GM18951 (cell line): ENCODE data around the gene SRBD1.
A peak's percentile ranks its signal among the peaks of the same experiment; 100 is the strongest.

Experiments
- POLR2A ChIP-seq: IDR thresholded peaks from 4 replicates; pipeline ENCODE4 v1.6.1; 2011; ENCODE audit warnings: mild to moderate bottlenecking; ENCODE audit not compliant: insufficient read length, insufficient read depth; ENCODE audit errors: extremely low read depth
- in situ Hi-C: fragments of 300-500 bp; cut with MboI; formaldehyde crosslinking; loops from one replicate; pipeline ENCODE4 v1.12.0; 2022; ENCODE audit warnings: low sequenced_read_pairs, mixed read lengths, inconsistent platforms; ENCODE audit not compliant: unreplicated experiment

The SRBD1 gene, protein sequence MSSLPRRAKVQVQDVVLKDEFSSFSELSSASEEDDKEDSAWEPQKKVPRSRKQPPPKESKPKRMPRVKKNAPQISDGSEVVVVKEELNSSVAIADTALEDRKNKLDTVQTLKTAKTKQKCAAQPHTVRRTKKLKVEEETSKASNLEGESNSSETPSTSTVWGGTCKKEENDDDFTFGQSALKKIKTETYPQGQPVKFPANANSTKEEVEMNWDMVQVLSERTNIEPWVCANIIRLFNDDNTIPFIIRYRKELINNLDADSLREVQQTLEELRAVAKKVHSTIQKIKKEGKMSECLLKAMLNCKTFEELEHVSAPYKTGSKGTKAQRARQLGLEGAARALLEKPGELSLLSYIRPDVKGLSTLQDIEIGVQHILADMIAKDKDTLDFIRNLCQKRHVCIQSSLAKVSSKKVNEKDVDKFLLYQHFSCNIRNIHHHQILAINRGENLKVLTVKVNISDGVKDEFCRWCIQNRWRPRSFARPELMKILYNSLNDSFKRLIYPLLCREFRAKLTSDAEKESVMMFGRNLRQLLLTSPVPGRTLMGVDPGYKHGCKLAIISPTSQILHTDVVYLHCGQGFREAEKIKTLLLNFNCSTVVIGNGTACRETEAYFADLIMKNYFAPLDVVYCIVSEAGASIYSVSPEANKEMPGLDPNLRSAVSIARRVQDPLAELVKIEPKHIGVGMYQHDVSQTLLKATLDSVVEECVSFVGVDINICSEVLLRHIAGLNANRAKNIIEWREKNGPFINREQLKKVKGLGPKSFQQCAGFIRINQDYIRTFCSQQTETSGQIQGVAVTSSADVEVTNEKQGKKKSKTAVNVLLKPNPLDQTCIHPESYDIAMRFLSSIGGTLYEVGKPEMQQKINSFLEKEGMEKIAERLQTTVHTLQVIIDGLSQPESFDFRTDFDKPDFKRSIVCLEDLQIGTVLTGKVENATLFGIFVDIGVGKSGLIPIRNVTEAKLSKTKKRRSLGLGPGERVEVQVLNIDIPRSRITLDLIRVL

DNA sequence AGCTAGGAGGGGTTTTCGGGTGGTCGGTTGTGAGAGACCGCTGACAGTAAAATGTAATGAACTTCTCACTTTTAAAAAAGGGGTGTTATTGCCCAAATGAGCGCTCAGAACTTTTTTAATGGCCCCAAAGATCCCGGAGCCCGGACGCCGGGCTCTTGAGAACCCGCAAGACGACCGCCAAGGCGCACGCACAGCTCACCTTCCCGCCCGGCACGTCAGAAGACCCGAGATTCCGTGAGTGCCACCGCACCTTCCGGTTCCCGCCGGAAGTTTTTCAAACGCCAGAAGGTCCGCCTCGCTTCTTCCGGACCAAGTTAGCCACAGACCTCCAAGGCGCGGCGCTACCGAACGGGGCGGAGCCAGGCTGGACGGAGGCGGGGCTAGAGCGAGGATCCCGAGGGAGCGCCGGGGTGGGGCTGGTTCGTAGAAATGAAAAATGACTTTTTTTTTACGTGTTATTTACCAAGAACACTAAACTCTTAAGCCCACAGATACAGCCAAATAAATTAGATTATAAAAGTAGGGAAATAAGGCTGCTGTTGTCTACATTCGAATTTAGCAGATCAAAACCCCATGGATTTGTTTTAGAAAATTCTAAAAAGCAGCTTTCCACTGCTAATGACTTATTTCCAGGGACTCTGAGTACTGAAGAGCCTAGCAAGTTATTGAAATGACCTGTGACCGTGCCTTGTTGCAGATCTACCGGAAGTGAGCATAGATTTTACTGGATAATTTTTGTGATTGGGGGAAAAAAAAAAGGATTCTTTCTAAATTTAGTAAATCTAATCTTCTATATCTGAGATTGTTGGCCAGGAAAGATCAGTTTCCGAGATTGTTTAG, at the start of gene SRBD1:
Gene SRBD1, minus strand, starts transcription at position 248 of the 840 bp plus-strand sequence. CDS start 5,826 bp downstream, outside the sequence.
- in situ Hi-C loops = no loop called here
- TF ChIP-seq POLR2A = peak; percentile 88

DNA sequence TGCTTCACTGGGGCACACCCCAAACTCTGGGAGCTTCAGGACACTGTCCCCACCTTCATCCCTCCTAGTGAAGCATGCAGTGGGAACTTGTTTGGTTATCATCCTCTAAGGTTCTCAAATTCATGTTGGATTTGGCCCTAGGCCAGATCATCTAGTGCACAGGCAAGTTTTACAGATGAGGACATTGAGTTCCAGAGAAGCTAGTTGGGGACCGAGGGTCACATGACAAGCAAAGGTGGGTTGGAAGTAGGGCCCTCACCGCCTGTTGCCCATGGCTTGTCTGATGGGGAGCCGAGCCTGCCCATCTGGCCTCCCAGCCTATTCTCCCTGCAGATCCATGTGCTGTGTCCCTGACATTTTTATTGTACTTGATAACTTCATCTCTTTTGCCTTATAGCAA, 43.2 kb upstream of the SRBD1 start:
- in situ Hi-C loops = no loop called here
- no peak for TF ChIP-seq POLR2A

- TF ChIP-seq POLR2A = no peak
- in situ Hi-C loops = no loop called here
Measured at GRCh38 chr2:45653122-45653913, 42.3 kb upstream of the SRBD1 start.

GRCh38 chr2:45652090-45653031, 41.3 kb upstream of the SRBD1 start:
- TF ChIP-seq POLR2A = no peak
- in situ Hi-C loops = no loop called here

GRCh38 chr2:45651415-45652089, 40.5 kb upstream of the SRBD1 start, which contains the start of gene PRKCE:
PRKCE (plus strand) TSS chr2:45651675.
- TF ChIP-seq POLR2A = no peak
- in situ Hi-C loops = no loop called here

DNA sequence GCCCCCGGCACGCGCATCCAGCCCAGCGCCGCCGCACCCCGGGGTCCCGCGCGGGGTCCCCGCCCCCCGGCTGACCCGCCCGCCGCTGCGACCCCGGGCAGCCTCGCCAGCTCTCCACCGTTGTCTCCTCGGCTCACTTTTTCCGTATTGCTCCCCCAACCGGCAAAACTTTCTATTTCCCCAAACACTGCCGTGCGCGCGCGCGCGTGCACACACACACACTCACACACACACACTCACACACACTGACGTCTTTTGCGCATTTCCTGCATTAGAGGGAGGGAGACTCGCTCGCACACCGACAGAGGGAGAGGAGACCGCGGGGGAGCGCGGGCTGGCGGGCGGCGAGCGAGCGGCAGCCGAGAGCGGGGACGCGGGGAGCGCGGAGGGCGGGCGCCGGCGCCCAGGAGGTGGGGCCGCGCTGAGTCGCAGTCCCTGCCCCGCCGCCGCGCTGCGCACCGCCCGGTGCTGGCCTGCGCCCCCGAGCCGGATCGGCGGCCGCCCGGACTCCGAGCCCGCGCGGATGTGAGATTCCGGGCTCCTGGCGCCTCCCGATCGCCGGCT, 39.9 kb upstream of the SRBD1 start:
- in situ Hi-C loops = no loop called here
- TF ChIP-seq POLR2A = peak; percentile 78

- TF ChIP-seq POLR2A = peak; percentile 57
- in situ Hi-C loops = loop anchor here (10.0 kb wide), 2 partner anchors 125 to 285 kb away; no protein-coding TSS in a partner anchor
Measured at GRCh38 chr2:45649858-45650811, 39.1 kb upstream of the SRBD1 start.

DNA sequence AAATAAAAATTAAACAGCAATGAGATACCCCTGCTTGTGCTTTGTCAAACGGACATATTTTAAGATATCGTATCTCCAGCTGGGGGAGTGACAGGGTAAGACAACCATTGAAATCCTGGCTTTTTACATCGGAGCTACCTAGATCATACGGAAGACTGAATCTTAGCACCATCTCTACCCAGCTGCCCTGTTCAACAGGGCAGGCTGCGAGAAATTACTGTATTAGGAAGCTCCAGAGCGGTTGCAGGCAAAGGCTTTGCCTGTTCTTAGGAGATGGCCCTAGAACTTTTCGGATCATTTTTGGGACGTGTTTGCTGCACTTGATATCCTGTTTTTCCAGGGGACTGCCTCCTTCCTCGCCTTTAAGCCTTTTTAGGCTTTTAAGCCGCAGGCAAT, 38.4 kb upstream of the SRBD1 start:
- no peak for TF ChIP-seq POLR2A

GRCh38 chr2:45648636-45649035, 37.6 kb upstream of the SRBD1 start:
- in situ Hi-C loops = loop anchor here (10.0 kb wide), 2 partner anchors 126 to 286 kb away; no protein-coding TSS in a partner anchor
- TF ChIP-seq POLR2A = no peak

More for the DNA sequence above, 38.4 kb upstream of the SRBD1 start:
- in situ Hi-C loops = loop anchor here (10.0 kb wide), 2 partner anchors 125 to 285 kb away; no protein-coding TSS in a partner anchor

- in situ Hi-C loops = loop anchor here (10.0 kb wide), 2 partner anchors 127 to 287 kb away; no protein-coding TSS in a partner anchor
- TF ChIP-seq POLR2A = no peak
Measured at GRCh38 chr2:45647986-45648520, 37.0 kb upstream of the SRBD1 start.
